ENCODE measurements around the gene TMEM147.
"Not testable (repeated sequence)": the region's sequence is repeated elsewhere in the genome, so short reads cannot be mapped to it uniquely, and the experiment has no call there.

The TMEM147 gene

DNA sequence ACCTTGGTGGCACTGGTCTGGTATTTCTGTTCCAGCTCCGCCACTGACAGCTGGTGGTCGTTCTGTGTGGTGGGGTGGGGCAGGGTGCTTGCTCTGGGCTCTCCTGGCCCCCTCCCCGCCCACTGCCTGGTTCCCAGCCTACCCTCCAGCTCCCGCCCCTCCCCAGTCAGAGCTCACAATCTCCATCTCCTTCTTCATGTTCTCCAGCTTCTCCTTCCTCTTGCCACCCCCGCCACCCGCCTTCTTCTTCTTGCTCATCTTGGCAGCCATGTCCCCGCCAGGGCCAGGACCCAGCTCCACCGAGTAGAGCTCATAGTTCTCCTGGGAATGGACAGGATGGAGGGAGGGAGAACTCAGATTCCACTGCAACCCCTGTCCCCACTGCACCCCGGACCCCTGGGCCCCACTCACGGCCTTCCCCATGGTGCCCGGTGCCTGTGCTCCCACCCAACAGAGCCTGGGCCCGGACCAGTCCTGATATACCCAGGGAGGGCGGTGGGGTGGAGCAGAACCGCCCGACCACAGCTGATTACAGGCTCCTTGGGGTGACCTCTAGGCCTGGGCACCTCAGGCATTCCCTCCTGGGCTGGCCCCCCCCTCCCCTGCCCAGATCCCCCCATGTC lies 17.9 kb downstream of the TMEM147 start, which contains the start of gene ATP4A:
ATP4A (minus strand) TSS at position 452 of the 623 bp plus-strand sequence; CDS start at position 423, 29 bp downstream.
- DNase-seq (ENCODE audit: low read depth), result no peak

DNA sequence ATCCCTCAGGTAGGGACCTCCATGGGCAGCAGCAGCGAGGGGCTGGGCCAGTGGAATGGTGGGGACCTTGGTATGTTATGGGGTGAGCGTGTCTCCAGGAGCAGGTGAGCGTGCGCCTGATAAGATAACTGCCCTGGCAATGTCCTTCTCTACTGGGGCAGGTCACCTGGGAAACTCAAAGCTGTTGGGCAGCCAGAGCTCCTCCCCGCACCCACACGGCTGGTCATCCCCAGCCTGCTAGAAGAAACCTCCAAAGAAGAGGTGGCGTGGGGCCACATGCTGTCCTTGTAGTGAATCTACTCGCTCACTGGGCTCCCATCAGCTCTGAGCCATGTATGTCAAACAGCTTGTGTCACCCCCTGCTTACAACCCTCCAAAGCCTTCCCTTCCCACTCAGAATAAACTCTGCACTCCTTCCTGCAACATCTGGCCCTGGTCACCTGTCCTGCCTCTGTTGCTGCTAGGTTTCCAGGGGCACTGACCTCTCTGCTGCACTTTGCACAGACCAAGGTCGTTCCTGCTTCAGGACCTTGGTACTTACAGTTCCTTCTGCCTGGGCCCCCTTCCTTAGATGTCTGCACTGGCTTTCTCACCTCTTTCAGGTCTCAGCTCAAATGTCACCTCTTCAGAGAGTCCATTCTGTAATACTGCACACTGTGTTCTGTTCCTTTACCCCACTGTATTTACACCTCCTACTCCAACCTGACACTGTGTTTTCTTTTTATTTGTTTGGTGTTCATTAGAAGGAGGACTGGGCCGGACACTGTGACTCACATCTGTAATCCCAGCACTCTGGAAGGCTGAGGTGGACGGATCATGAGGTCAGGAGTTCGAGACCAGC lies 19.8 kb downstream of the TMEM147 start:
- no peak for DNase-seq (ENCODE audit: low read depth)

DNA sequence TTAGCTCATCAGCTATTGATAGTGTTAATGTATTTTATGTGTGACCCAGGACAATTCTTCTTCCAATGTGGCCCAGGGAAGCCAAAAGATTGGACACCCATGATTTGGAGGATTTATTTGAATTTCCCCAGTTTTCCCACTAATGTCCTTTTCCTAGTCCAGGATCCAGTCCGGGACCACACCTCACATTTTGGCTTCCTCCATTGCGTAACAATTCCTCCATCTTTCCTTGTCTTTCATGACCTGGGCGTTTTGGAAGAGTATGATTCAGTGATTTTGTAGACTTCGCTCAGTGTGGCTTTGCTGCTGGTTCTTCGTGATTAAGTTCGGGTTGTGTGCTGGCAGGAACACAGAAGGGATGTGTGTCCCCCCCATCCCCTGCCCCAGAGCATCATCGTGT lies 21.3 kb downstream of the TMEM147 start:
- no peak for DNase-seq (ENCODE audit: low read depth)

DNA sequence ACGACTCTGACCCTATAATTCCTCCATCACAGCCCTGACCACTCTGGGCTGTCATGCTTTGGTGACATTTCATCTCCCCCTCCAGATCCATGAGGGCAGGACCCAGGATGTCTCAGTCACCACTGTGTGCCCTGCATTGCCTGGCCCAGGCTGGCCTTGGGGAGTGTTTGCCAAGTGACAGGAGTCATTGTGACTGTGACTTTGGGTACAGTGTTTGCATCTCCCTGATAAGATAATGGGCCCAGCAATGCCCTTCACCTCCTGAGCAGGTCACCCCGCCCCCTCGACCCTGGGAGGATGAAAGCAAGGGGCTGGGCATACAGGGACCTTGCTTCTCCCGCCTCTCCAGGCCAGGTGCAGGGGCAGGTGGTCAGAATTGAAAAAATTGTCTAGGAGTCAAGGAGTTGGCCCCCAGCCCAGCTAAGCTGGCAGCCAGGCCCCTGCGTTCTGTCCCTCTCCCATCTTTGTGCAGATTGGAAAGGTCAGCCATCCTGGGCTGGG lies 23.9 kb downstream of the TMEM147 start:
- no peak for DNase-seq (ENCODE audit: low read depth)

DNA sequence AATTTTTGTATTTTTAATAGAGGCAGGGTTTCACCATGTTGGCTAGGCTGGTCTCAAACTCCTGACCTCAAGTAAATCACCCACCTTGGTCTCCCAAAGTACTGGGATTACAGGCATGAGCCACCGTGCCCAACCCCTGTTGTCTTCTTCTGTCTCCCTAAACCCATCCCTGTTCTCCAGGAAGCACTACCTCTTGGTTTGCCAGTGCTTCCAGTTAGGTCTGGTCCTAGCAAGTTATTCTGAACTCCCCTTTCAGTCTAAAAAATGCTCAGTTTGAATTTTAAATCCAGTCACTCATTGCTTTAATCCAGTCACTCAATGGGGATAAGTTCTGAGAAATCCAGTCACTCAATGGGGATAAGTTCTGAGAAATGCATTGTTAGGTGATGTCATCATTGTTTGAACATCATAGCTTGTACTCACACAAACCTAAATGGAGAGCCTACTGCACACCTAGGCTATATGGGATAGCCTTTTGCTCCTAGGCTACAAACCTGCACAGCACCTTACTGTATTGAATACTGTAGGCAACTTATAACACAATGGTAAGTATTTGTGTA lies 26.1 kb downstream of the TMEM147 start:
- DNase-seq (ENCODE audit: low read depth), result no peak

DNA sequence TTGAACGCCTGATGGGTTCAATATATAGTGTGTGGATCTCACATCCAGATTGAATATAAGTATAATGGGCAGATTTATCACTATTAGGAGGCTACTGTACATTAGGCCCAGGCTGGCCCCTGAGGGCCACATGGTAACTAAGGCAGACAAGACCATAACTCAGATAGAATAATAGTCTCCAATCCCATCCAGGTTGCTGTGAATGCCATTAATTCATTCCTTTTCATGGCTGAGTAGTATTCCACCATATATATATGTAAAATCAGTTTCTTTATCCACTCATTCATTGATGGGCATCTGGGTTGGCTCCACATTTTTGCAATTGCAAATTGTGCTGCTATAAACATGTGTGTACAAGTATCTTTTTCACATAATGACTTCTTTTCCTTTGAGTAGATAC lies 32.5 kb downstream of the TMEM147 start:
- no peak for DNase-seq (ENCODE audit: low read depth)

DNA sequence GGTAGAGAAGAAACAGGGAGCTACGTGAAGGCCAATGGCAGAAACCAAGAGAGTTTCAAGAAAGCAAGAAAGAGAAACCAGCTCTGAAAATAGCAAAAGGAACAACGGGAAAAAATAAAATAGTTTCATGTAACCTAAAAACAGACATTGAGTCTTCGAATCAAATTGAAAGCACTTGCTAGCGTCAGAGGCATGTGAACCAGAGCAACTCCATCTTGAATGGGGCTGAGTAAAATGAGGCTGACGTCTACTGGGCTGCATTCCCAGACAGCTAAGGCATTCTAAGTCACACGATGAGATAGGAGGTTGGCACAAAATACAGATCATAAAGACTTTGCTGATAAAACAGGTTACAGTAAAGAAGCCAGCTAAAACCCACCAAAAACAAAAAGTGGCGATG lies 33.3 kb downstream of the TMEM147 start:
- DNase-seq (ENCODE audit: low read depth), result no peak

DNA sequence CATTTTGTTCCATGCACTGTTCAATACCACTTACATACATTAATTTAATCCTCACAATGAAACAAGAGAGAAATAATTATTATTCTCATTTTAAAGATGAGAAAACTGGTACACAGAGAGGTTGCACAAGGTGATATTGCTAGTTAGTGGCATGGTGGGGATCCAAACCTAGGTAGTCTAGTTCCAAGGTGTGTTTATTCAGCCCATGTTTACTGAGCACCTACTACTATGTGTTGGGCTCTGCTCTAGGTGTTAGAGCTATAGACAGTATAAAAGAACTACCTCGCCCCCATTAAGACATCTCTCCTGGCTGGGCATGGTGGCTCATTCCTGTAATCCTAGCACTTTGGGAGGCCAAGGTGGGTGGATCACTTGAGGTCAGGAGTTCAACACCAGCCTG lies 37.3 kb downstream of the TMEM147 start:
- DNase-seq (ENCODE audit: low read depth), result no peak

DNA sequence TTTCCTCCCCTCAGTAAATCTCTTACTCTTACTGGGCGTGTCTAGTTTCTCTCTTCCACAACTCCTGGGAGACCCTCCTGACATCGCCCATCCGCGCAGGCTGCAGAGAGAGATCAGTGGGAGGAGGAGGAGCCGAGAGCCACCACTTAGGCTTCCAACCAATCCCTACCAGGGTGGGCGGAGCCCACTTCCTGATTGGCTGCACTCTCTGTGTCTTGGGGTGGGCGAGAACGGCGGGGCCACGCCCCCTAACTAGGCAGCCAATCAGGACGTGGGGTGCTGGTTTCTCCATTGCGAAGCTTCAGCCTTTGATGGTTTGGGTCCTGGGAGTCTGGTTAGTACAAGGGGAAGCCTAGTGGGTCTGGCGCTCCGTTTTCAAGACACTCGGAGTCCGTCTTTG lies 40.4 kb downstream of the TMEM147 start, which contains the start of gene PMIS2:
PMIS2 (plus strand) TSS at position 326 of the 400 bp plus-strand sequence. CDS start 87 bp downstream, outside the sequence.
- no peak for DNase-seq (ENCODE audit: low read depth)

DNA sequence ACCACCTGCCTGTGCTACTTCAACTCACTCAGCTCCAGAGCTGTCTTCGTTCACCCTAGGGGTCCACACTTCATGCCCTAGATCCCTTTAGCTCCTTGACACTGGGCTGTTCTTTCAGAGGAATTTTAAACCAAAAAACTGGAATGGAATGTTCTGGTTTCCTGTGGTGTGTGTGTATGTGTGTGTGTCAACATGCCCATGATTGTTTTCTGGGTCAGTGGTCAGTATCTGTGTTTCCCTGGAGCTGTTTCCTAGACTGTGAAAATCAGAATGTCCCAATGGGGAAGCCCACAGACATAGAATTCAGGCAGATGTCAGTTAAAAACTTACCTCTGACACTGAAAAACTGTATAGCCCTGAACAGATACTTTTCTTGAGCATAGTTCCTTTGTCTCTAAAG lies 41.9 kb downstream of the TMEM147 start:
- no peak for DNase-seq (ENCODE audit: low read depth)

DNA sequence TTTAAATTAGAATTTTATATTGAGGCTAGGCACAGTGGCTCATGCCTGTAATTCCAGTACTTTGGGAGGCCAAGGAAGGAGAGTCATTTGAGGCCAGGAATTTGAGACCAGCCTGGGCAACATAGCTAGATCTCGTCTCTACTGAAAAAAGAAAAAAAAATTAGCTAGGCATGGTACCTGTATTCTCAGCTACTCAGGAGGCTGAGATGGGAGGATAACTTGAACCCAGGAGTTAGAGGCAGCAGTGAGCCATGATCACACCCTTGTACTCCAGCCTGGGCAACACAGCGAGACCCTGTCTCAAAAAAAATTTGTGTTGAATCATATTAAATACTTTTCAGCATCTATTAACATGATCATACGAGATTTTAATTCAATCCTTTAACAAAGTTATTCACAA lies 45.4 kb downstream of the TMEM147 start:
- no peak for DNase-seq (ENCODE audit: low read depth)

DNA sequence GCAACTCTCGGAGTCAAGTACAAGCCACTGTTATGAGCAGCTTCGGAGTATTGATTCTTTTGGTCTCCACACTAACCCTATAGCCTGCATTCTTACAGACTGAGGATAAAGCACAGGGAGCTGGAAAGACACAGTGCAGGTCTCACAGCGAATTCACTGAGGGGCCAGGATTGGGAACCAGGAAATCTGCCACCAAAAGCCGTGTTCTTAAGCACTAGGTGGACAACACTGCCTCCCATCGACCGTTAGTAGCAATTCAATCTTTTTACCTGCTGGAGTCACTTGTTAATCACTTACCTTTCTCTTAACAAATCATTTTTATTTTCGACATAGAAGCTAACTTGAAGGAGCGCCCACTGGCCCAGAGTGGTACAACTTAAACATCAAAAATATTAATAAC lies 46.8 kb downstream of the TMEM147 start:
- DNase-seq (ENCODE audit: low read depth), result no peak

DNA sequence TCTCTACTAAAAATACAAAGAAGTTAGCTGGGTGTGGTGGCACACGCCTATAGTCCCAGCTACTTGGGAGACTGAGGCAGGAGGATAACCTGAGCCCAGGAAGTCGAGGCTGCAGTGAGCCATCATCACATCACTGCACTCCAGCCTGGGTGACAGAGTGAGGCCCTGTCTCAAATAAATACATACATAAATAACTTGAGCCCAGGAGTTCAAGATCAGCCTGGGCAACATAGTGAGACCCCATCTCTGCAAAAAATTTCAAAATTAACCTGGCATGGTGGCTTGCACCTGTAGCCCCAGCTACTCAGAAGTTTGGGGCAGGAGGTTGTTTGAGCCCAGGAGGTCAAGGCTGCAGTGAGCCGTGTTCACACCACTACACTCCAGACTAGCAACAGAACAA lies 49.6 kb downstream of the TMEM147 start:
- not testable (repeated sequence) for DNase-seq (ENCODE audit: low read depth)

DNA sequence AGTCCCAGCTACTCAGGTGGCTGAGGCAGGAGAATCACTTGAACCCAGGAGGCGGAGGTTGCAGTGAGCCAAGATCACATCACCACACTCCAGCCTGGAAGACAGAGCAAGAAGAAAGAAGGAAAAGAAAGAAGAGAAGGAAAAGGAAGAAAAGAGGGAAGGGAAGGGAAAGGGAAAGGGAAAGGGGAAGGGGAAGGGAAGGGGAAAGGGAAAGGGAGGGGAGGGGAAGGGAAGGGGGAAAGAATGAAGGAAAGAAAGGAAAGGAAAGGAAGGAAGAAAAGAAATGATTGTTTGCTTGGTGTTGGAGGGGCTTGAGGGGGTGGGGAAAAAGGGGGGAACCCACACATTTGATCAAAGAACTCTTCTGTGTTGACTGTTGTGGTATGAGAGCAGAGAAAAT lies 50.5 kb downstream of the TMEM147 start:
- no peak for DNase-seq (ENCODE audit: low read depth)

DNA sequence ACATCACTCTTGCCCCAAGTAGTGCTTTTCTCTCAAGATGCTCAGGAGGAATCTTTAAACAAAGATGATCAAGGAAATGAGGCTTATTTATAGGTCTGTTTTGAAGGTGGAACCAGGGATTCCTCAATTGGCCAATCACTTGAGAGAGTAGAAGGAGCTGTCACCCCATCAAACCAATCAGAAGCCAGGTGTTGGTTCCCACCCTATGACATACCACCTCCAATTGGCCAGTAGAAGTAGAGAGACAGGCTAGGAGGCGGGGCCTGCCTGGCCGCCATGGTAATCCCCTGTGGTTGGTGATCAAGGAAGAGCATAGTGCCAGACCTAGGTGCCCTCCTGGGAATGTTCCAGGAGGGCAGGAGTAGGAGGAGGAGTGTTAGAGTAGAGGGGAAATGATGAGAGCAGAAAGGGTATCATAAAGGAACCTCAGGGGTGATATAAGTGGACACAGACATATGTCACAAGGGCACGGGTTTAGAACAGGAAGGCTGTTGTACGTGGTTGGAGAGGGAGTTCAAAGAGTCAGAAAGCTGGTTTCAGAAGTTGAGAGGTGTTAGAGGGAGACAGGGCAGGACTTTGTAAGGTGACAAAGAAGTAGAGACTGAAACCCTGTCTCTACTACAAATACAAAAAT lies 51.1 kb downstream of the TMEM147 start:
- no peak for DNase-seq (ENCODE audit: low read depth)

Data from HS-27A (cell line).